OCI-LY3 (cell line): ENCODE results near the gene SYNPO.

ENCODE experiments used
- CTCF ChIP-seq: fragments of 200-600, 300-600 bp; sonication (generic); IDR thresholded peaks from 2 replicates; pipeline ENCODE4 v1.5.1; 2014; ENCODE audit warnings: antibody characterized with exemption, low read length, low read depth
- EZH2phosphoT487 ChIP-seq: fragments of 200-600 bp; shearing (Covaris generic); IDR thresholded peaks from 2 replicates; pipeline ENCODE4 v1.6.1; 2018; ENCODE audit warnings: antibody characterized with exemption, mixed run types, low read depth

- TF ChIP-seq CTCF (no peak), EZH2phosphoT487 (no peak)
Measured at GRCh38 chr5:150633429-150633828, 7.0 kb upstream of the SYNPO start.
